H1 (cell line): ENCODE measurements around the gene CCNL2.

Experiments
- CEBPB ChIP-seq: IDR thresholded peaks from 2 replicates; pipeline ENCODE4 v1.6.1; 2012; ENCODE audit warnings: low read depth, low read length
- CHD2 ChIP-seq: IDR thresholded peaks from 2 replicates; pipeline ENCODE4 v1.6.1; 2012; ENCODE audit warnings: low read length, improper control_type of control experiment
- EP300 ChIP-seq, 2 experiments: IDR thresholded peaks; 1 replicate in 1 of 2; 2 replicates in 1 of 2; pipeline ENCODE4 v1.6.1; 2011 to 2012; ENCODE audit warnings: low read depth in 2 of 2, low read length in 2 of 2, mild to moderate bottlenecking in 2 of 2, borderline replicate concordance in 1 of 2, inconsistent platforms in 1 of 2, moderate library complexity in 1 of 2
- HDAC6 ChIP-seq: IDR thresholded peaks from one replicate; pipeline ENCODE4 v1.7.1; 2012; ENCODE audit warnings: low read depth, mild to moderate bottlenecking, inconsistent platforms, low read length, moderate library complexity
- POLR2A ChIP-seq, 2 experiments: IDR thresholded peaks; 1 replicate in 1 of 2; 2 replicates in 1 of 2; pipeline ENCODE4 v1.6.1; 2011; ENCODE audit warnings: low read depth in 2 of 2, low read length in 2 of 2, mild to moderate bottlenecking in 2 of 2; ENCODE audit errors: control extremely low read depth in 1 of 2
- RFX5 ChIP-seq: IDR thresholded peaks from 2 replicates; pipeline ENCODE4 v1.6.1; 2011; ENCODE audit warnings: low read depth, low read length, improper control_type of control experiment, borderline replicate concordance
- SP2 ChIP-seq: IDR thresholded peaks from 2 replicates; pipeline ENCODE4 v1.6.1; 2012; ENCODE audit warnings: mild to moderate bottlenecking, low read length, inconsistent platforms
- TAF1 ChIP-seq: IDR thresholded peaks from 2 replicates; pipeline ENCODE4 v1.6.1; 2011; ENCODE audit warnings: mild to moderate bottlenecking, low read depth, low read length
- TBP ChIP-seq: IDR thresholded peaks from 2 replicates; pipeline ENCODE4 v1.6.1; 2011; ENCODE audit warnings: low read depth, low read length, improper control_type of control experiment
- YY1 ChIP-seq: IDR thresholded peaks from 2 replicates; pipeline ENCODE4 v1.6.1; 2011; ENCODE audit warnings: low read depth, mild to moderate bottlenecking, low read length
- TF ChIP-seq, protein P1 (sequence below), 3 experiments: IDR thresholded peaks; 1 replicate in 2 of 3; 2 replicates in 1 of 3; pipeline versions ENCODE4 v1.5.1 to v1.6.1; 2011; ENCODE audit warnings: low read length in 3 of 3, mild to moderate bottlenecking in 3 of 3, inconsistent platforms in 2 of 3, low read depth in 1 of 3, moderate library complexity in 1 of 3; ENCODE audit not compliant: insufficient read depth in 1 of 3; ENCODE audit errors: control extremely low read depth in 1 of 3

DNA sequence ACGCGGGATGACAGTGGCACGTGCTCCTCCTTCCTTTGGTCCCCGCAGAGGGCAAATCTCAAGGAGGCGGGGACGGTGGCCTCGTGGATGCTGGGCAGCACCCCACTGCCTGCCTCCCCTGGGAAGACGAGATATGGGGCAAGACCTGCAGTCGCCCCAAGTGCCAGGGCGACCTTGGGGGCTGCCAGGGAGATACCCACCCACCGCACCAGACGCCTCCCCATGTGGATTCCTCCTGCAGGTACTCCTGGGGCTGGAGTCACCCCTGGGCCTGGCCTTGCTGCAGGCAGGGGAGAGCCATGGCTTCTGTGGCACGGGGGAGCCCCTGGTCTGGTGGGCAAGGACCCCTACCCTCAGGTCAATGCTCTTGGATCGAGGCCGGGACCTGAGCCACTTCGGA is 18.3 kb downstream of the CCNL2 start:
- TF ChIP-seq EP300 (IDR thresholded peaks at IDR 0.05; ENCODE audit: borderline replicate concordance in 1 of 2, low read depth in 2 of 2, low read length in 2 of 2) (no peak), HDAC6 (no peak), YY1 (no peak), POLR2A (IDR thresholded peaks at IDR 0.05; ENCODE audit: control extremely low read depth in 1 of 2, low read depth in 2 of 2, low read length in 2 of 2) (no peak), TBP (no peak), TAF1 (no peak), SP2 (no peak), CHD2 (no peak), CEBPB (no peak), RFX5 (no peak)
- TF ChIP-seq, protein P1, sequence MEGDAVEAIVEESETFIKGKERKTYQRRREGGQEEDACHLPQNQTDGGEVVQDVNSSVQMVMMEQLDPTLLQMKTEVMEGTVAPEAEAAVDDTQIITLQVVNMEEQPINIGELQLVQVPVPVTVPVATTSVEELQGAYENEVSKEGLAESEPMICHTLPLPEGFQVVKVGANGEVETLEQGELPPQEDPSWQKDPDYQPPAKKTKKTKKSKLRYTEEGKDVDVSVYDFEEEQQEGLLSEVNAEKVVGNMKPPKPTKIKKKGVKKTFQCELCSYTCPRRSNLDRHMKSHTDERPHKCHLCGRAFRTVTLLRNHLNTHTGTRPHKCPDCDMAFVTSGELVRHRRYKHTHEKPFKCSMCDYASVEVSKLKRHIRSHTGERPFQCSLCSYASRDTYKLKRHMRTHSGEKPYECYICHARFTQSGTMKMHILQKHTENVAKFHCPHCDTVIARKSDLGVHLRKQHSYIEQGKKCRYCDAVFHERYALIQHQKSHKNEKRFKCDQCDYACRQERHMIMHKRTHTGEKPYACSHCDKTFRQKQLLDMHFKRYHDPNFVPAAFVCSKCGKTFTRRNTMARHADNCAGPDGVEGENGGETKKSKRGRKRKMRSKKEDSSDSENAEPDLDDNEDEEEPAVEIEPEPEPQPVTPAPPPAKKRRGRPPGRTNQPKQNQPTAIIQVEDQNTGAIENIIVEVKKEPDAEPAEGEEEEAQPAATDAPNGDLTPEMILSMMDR (IDR thresholded peaks at IDR 0.05; ENCODE audit: control extremely low read depth in 1 of 3, insufficient read depth in 1 of 3, low read depth in 1 of 3, low read length in 3 of 3): no peak
